ENCODE results near the gene SRA1. TPM values are rescaled to one million over a fixed set of nuclear protein-coding genes. Genes with fewer than 3 reads are reported as not detected.
A peak's percentile ranks its signal among the peaks of the same experiment; 100 is the strongest.
"Not testable (repeated sequence)": the region's sequence is repeated elsewhere in the genome, so short reads cannot be mapped to it uniquely, and the experiment has no call there.

The SRA1 gene
- total RNA-seq, 4 donors from 2014 or later: 17.5 to 29.4 (median 23.2) TPM

DNA sequence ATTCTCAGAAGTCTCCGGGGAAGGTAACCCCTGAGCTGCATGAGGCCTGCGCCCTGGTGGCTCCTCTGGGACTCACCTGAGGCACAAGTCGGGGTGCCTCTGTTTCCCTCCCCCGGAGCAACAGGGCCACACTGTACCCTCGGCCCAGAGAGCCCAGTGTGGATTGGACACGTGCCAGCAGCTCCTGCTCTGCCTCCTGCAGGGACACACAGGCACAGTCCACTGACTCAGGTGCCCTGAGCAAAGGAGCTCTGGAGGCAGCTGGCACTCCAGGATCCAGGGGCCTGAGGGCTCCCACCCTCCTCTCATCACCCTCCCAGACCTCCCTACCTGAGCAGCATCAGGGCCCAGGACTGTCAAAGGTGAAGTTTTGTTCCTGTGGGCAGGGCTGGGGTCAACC lies 36.9 kb upstream of the SRA1 start:
- Histone ChIP-seq H3K9me3 (no peaks in the 10 kb centered on the region), H3K36me3 (no peaks in the 10 kb centered on the region), H3K27ac (no peak overlapping the region), H3K4me1 (no peaks in the 10 kb centered on the region), H3K27me3 (peaks cover 5% of the 10 kb centered on the region), H3K4me3 (no peak overlapping the region)
- no peak for TF ChIP-seq CTCF (IDR thresholded peaks at IDR 0.05)
- no peak for TF ChIP-seq EP300 (IDR thresholded peaks at IDR 0.05)
- ATAC-seq: no peak
- WGBS, 2 donors (ENCODE audit: low coverage in 1 of 2): no CpG with 5 or more reads among the region's 6 CpGs

DNA sequence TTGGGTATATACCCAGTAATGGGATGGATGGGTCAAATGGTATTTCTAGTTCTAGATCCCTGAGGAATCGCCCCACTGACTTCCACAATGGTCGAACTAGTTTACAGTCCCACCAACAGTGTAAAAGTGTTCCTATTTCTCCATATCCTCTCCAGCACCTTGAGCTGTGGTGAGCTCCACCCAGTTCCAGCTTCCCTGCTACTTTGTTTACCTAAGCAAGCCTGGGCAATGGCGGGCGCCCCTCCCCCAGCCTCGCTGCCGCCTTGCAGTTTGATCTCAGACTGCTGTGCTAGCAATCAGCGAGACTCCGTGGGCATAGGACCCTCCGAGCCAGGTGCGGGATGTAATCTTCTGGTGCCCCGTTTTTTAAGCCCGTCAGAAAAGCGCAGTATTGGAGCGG lies 35.8 kb upstream of the SRA1 start:
- 24% methylated on average over 3 of the region's 14 CpGs; no CpG with 5 or more reads in 1 of the 2 donors for WGBS, 2 donors (ENCODE audit: low coverage in 1 of 2)

DNA sequence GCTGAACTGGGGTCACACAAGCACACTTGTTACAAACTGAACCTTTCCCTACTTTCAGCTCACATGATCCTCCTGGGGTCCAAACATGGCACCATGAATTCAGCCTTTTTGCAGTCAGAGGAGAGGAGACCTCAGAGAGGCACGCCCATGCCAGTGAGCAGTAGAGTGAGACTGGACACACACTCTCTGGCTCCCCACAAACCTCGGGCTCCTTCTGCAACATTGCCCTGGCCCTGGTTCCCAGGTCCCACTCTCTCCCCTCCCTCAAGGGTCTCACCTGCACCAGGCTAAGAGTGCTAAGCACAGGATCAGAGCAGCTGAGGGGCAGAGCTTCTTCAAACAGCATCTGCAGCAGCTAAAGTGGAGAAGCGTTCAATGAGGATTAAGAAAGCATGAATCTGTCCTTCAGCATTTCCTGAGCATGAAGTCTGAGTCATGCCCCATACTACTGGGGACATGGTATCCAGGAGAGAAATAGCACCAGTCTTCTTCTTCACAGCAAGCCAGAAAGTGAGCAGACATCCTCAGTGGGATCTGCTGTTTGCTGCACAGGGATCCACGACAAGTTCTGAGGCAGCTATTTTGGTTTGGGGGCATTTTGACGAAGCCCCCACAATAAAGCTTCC lies 34.6 kb upstream of the SRA1 start:
- peaks cover 5% of the 10 kb centered on the region for H3K27me3 ChIP-seq
- ATAC-seq: no peak
- WGBS, 2 donors (ENCODE audit: low coverage in 1 of 2): 68 to 89% methylated on average over 2 of the region's 5 CpGs
- peak overlapping the region in 1 of 4 donors; percentile 18 for H3K27ac ChIP-seq
- H3K9me3 ChIP-seq: no peaks in the 10 kb centered on the region
- no peaks in the 10 kb centered on the region for H3K36me3 ChIP-seq
- H3K4me1 ChIP-seq: no peaks in the 10 kb centered on the region
- no peak overlapping the region for H3K4me3 ChIP-seq
- TF ChIP-seq POLR2AphosphoS5 (IDR thresholded peaks at IDR 0.05) (no peak), POLR2A (IDR thresholded peaks at IDR 0.05) (no peak), EP300 (IDR thresholded peaks at IDR 0.05) (no peak), CTCF (IDR thresholded peaks at IDR 0.05) (no peak)

More for the DNA sequence above, 35.8 kb upstream of the SRA1 start:
- not testable (repeated sequence) for H3K27ac ChIP-seq, H3K9me3 ChIP-seq, H3K27me3 ChIP-seq, H3K4me1 ChIP-seq, ATAC-seq, H3K36me3 ChIP-seq
- peak overlapping the region in 1 of 2 donors; percentile 12 for H3K4me3 ChIP-seq

DNA sequence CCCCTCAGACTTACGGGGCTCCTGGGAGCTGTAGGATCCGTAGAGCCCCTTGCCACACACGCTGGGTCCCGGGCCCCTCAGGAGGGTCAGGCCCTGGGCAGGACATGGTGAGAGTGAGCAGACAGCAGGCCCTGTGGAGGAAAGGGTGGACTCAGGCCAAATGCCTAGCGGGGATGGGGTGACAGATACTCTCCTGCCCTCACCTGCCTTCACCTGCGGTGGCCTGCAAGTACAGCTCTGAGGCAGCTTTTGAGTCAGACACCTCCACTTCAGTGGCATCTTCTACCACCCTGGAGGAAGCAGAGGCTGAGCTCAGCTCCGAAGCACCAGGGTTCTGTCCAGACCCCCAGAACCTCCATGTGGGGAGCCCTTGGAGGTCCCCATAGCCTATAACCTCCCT lies 33.6 kb upstream of the SRA1 start:
- WGBS, 2 donors (ENCODE audit: low coverage in 1 of 2): 89 to 91% methylated on average over 1 to 3 of the region's 7 CpGs
- no peaks in the 10 kb centered on the region for H3K36me3 ChIP-seq
- TF ChIP-seq POLR2AphosphoS5 (IDR thresholded peaks at IDR 0.05) (no peak), CTCF (IDR thresholded peaks at IDR 0.05) (no peak), POLR2A (IDR thresholded peaks at IDR 0.05) (no peak), EP300 (IDR thresholded peaks at IDR 0.05) (no peak)
- no peaks in the 10 kb centered on the region for H3K9me3 ChIP-seq
- ATAC-seq: no peak
- no peak overlapping the region for H3K4me3 ChIP-seq
- H3K27me3 ChIP-seq: peaks cover 5% of the 10 kb centered on the region
- no peaks in the 10 kb centered on the region for H3K4me1 ChIP-seq
- H3K27ac ChIP-seq: no peak overlapping the region

DNA sequence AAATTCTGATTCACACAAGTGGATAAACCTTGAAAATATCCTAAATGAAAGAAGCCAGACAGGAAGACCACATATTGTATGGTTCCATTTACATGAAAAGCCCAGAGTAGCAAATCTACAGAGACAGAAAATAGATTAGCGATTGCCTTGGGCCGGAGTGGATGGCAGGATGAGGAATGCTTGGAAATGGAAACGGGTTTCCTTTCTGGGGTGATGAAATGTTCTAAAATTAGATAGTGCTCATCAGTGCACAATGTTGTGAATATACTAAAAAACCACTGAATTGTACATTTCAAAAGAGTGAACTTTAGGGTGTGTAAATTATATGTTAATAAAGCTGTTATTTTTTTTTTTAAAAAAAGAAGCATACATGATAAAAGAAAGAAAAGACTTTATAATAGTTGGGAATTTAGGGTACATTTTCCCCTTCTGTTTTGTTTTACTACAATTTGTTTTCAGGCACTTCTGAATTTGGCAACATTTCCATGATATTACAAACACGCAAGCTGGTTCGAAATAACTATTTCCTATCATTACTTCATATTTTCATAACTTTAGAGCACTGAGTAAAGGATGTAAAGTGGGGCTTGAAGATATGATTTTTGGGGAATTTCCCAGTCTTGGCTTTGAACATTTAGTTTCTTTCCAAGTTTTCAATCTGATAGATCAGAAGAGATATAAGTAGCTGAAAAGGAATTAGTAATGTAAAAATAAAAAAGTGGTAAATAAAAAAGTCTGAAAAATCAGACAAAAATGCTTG lies 31.2 kb upstream of the SRA1 start:
- Histone ChIP-seq H3K9me3 (no peaks in the 10 kb centered on the region), H3K4me1 (no peaks in the 10 kb centered on the region), H3K27ac (peak overlapping the region in 1 of 4 donors; percentile 26), H3K36me3 (no peaks in the 10 kb centered on the region), H3K4me3 (no peak overlapping the region), H3K27me3 (no peaks in the 10 kb centered on the region)
- TF ChIP-seq POLR2AphosphoS5 (IDR thresholded peaks at IDR 0.05): no peak
- TF ChIP-seq EP300 (IDR thresholded peaks at IDR 0.05): no peak
- no peak for TF ChIP-seq CTCF (IDR thresholded peaks at IDR 0.05)
- TF ChIP-seq POLR2A (IDR thresholded peaks at IDR 0.05): no peak
- peak; percentile 62 for ATAC-seq
- WGBS, 2 donors (ENCODE audit: low coverage in 1 of 2): 38 to 39% methylated on average over 5 of the region's 5 CpGs
